Epithelial cell of proximal tubule (primary cell): ENCODE data around the gene NUB1. TPM values are rescaled to one million over a fixed set of nuclear protein-coding genes. Genes with fewer than 3 reads are reported as not detected.

Experiments
- DNase-seq: peaks from one replicate; pipeline ENCODE4 v3.0.0-alpha.2; 2011; ENCODE audit warnings: low read depth
- H3K4me3 ChIP-seq: 2 replicates; pipeline ENCODE4 v1.5.1; 2011; ENCODE audit warnings: low read depth, mild to moderate bottlenecking, low read length
- CTCF ChIP-seq: conservative IDR thresholded peaks from 2 replicates; pipeline ENCODE4 v1.5.1; 2012; ENCODE audit warnings: low read depth, mild to moderate bottlenecking, low read length
- total RNA-seq: library from RNA; depleted of rRNA; stranded (reverse); fragments of >200 nt; gene quantifications from 2 replicates; pipeline ENCODE4 v1.2.3, GENCODE V29; 2015

NUB1 gene
- total RNA-seq, 1 donor from 2014 or later, result 70.7 TPM

GRCh38 chr7:151384352-151384697, 42.7 kb downstream of the NUB1 start:
- TF ChIP-seq CTCF, result no peak
- DNase-seq, result no peak
- H3K4me3 ChIP-seq, result no peak overlapping the region

- no peak for DNase-seq
- TF ChIP-seq CTCF, result no peak
- no peak overlapping the region for H3K4me3 ChIP-seq
Observed at GRCh38 chr7:151384776-151385625, 43.4 kb downstream of the NUB1 start.

- DNase-seq, result no peak
- no peak overlapping the region for H3K4me3 ChIP-seq
- no peak for TF ChIP-seq CTCF
Observed at GRCh38 chr7:151385626-151386300, 44.2 kb downstream of the NUB1 start.

GRCh38 chr7:151386301-151387160, 44.9 kb downstream of the NUB1 start:
- DNase-seq, result no peak
- no peak for TF ChIP-seq CTCF
- no peak overlapping the region for H3K4me3 ChIP-seq

- no peak for DNase-seq
- no peak overlapping the region for H3K4me3 ChIP-seq
- no peak for TF ChIP-seq CTCF
Observed at GRCh38 chr7:151387161-151388006, 45.8 kb downstream of the NUB1 start.

GRCh38 chr7:151388007-151388297, 46.3 kb downstream of the NUB1 start:
- no peak for DNase-seq
- no peak overlapping the region for H3K4me3 ChIP-seq
- TF ChIP-seq CTCF, result no peak
